GM19351 (cell line): ENCODE measurements around the gene CTSK.
"Not testable (repeated sequence)": the region's sequence is repeated elsewhere in the genome, so short reads cannot be mapped to it uniquely, and the experiment has no call there.

Experiments used
- ATAC-seq: cut with Tn5 transposase; IDR thresholded peaks from one replicate; pipeline ENCODE4 v1.9.1; 2021; ENCODE audit warnings: mild to moderate bottlenecking, moderate library complexity; ENCODE audit not compliant: unreplicated experiment

CTSK gene

GRCh38 chr1:150808121-150808520, at the start of gene CTSK:
Gene CTSK, minus strand, starts transcription at chr1:150808260. Its CDS starts 1,455 bp downstream, at chr1:150806805.
- no peak for ATAC-seq

GRCh38 chr1:150852734-150853133, 44.7 kb upstream of the CTSK start:
- ATAC-seq = not testable (repeated sequence)

DNA sequence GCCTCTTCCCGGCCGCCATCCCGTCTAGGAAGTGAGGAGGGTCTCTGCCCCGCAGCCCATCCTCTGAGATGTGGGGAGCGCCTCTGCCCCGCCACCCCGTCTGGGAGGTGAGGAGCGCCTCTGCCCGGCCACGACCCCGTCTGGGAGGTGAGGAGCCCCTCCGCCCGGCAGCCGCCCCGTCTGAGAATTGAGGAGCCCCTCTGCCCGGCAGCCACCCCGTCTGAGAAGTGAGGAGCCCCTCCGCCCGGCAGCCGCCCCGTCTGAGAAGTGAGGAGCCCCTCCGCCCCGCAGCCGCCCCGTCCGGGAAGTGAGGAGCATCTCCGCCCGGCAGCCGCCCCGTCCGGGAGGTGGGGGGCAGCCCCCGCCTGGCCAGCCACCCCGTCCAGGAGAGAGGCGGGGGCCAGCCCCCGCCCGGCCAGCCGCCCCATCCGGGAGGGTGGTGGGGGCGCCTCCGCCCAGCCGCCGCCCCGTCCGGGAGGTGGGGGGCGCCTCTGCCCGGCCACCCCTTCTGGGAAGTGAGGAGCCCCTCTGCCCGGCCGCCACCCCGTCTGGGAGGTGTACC, 42.8 kb upstream of the CTSK start:
- not testable (repeated sequence) for ATAC-seq

GRCh38 chr1:150846473-150847146, 38.5 kb upstream of the CTSK start:
- no peak for ATAC-seq

- ATAC-seq = no peak
Measured at GRCh38 chr1:150843474-150843873, 35.4 kb upstream of the CTSK start.

- no peak for ATAC-seq
Measured at GRCh38 chr1:150842964-150843363, 34.9 kb upstream of the CTSK start.

DNA sequence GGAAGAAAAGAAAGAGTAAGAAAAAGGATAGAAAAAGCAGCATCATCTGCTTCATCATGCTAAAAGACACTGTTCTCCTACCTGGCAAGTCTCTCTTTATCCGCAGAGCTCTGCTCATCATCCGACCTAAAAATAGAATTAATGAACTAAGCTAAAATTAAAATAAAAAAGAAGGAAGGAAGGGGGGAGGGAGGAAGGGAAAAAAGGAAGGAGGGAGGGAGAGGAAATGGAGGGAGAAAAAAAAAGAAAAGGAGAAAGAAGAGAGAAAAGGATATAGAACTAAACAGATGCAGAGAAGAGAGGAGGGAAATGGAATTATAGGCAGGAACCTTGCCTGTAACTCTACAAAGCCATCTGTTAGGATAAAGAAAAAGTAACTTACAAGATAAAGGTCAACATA, 34.3 kb upstream of the CTSK start:
- ATAC-seq = no peak

DNA sequence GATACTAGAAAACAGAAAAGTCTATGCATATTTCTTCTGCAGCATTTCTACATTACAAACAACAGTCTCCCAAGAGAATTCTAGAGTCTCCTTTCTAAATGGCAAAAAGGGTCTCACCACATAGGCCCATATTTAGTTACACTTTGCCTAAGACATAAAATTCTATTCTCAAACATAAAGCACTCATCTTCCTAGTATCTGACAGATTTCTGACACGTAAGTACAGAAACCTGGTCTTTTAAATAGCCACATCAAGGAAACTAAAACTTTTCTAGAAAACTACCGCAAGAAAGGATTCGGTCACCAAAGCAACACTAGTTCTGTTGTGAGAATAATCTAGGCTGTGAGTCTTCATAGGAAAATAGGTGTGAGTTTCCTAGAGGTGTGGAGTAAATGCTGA, 33.6 kb upstream of the CTSK start:
- ATAC-seq = no peak

DNA sequence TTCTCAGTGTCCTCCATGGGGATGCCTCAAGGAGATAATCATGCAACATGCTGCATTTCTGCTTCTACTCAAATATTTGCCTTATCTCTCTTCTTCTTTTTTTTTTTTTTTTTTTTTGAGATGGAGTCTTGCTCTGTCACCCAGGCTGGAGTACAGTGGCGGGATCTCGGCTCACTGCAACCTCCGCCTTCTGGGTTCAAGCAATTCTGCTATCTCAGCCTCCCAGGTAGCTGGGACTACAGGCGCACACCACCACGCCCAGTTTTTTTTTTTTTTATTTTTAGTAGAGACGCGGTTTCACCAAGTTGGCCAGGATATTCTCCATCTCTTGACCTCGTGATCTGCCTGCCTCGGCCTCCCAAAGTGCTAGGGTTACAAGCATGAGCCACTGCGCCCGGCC, 32.8 kb upstream of the CTSK start:
- ATAC-seq = not testable (repeated sequence)

GRCh38 chr1:150836129-150836773, 28.2 kb upstream of the CTSK start:
- no peak for ATAC-seq

DNA sequence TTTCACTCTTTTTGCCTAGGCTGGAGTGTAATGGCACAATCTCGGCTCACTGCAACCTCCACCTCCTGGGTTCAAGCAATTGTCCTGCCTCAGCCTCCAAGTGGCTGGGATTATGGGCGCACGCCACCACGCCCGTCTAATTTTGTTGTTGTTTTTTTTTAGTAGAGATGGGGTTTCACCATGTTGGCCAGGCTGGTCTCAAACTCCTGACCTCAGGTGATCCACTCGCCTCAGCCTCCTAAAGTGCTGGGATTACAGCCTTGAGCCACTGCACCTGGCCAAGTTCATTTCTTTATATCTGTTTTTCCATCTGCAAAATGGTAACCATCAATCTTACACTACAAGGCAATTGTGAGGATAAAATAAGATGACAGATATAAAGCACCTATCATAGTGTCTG, 25.9 kb upstream of the CTSK start:
- not testable (repeated sequence) for ATAC-seq

DNA sequence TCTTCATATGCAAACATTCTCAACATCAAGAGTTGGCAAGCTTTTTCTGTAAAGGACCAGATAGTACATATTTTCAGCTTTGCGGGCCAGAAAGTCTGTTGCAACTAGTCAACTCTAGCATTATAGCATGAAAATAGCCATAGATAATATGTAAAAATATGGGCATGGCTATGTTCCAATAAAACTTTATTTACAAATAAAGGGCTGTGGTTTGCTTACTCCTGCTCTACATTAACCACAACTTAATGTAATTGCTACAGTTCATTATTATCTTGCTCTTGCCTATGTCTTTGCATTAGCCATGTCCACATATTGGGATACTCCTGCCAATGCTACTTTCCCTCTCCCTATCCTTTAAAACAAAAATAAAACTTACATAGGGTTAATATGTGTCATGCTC, 24.5 kb upstream of the CTSK start:
- no peak for ATAC-seq

DNA sequence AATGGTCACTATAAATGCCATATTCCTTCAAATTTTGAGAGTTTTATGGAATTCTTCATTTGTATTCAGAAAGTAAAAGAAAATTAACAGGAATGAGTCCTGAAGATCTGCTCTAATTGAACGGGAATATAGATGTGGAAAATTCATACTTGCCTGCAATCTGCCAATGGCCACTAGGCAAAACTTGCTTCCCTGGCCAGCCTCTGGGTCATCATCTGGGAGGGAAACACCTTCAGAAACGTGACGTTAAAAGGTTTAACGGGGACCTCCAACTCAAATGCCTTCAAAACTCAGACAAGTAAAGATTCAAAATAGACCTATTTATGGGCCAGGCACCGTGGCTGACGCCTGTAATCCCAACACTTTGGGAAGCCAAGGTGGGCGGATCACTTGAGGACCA, 21.7 kb upstream of the CTSK start:
- no peak for ATAC-seq

- no peak for ATAC-seq
Measured at GRCh38 chr1:150826299-150826698, 18.2 kb upstream of the CTSK start.

DNA sequence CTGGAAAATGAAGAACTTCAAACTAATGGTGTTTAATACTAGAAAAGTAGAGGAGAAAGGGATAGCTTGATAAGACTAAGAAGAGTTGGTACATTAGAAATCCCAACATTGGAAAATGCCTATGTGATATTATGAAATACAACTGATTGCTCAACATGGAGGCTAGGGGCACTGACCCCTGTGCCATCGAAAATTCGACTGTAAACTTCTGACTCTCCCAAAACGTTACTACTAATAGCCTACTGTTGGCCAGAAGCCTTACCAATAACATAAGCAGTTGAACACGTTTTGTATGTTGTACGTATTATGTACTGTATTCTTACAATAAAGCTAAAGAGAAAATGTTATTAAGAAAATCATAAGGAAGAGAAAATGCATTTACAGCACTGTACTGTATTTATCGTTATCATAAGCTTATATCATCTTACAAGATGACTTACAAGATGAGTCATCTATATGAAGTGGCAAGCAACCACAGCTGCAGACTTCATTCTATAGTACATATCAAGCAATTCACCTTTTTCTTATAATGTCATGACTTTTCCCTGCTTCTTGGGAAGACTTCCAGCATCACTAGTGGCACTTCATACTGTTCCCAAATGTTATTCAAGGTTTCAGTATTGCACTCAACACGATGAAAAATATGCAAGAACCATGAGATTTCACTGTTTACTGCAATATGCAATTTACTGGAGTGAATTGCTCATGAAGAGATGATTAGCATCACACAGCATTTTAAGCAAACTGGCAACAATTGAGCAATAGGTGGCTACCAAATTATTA, 12.9 kb upstream of the CTSK start:
- no peak for ATAC-seq

GRCh38 chr1:150815871-150816270, 7.8 kb upstream of the CTSK start:
- ATAC-seq = no peak

GRCh38 chr1:150813028-150813707, 5.1 kb upstream of the CTSK start:
- ATAC-seq = no peak

- ATAC-seq = no peak
Measured at GRCh38 chr1:150810958-150811659, 3.0 kb upstream of the CTSK start.

DNA sequence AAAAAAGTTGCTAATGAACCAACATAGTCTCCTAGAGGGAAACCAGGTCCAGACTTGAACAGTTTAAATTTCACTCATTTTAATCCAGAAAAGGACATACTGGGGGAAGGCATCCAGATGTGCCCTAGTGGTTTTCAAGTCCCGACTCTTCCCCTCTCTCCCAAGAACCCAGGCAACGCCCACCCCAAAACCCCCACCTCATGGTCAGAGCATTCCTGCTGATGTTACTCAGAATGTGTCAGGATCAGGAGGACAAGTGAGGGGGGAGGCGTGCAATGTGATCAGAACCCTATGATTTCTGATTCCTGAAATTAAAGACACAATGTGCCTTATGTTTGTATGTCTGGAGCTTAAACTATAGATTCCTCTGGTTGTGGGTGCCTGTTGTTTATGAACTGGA, 1.6 kb upstream of the CTSK start:
- ATAC-seq = no peak

DNA sequence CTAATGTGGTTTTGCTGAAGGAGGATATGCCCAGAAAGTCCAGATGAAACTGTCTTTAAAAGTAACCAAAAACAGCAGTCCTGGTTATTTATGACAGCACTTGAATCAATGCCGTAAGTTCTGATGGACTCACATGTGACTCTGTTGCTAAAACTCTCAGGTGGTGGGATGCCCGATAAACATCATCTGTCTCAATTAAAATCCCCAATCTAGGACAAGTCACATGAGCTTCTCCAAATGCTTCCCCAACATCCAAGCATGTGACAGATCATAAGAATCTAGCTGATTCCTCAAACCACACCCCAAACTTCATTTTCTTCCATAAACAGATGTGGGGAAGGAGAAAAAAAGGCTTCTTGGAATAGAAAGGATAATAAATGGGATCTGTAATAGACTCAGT, 786 bp upstream of the CTSK start:
- ATAC-seq = no peak
